ENCODE measurements around the gene MMP19.

- TF ChIP-seq SPI1 (IDR thresholded peaks at IDR 0.05; ENCODE audit: low read depth, low read length), result no peak
- TF ChIP-seq POLR2AphosphoS5 (IDR thresholded peaks at IDR 0.05; ENCODE audit: low read depth, low read length), result no peak
- TF ChIP-seq POLR2A (IDR thresholded peaks at IDR 0.05; ENCODE audit: low read depth, low read length), result no peak
These were observed 2.6 kb upstream of the MMP19 start for GRCh38 chr12:55845361-55845760.

Data from GM12891 (cell line).